Left lung (tissue), 10 donors: Measurements from ENCODE around the gene MTUS2. TPM values are rescaled to one million over a fixed set of nuclear protein-coding genes. Genes with fewer than 3 reads are reported as not detected.

ENCODE experiments used
- ATAC-seq: fragments of 200-7000 bp; cut with Tn5 transposase; one replicate; pipeline ENCODE4 v1.9.1; 2020; ENCODE audit warnings: moderate library complexity
- DNase-seq, 4 donors: peaks; one replicate each; pipeline ENCODE4 v3.0.0-alpha.2; 2013 to 2020
- H3K27ac ChIP-seq, 2 donors: fragments of 200-600 bp; sonication (generic) in 1 of 2; one replicate each; pipeline versions ENCODE4 v1.5.0 to v1.8.0; 2020 to 2021
- H3K27me3 ChIP-seq, 2 donors: fragments of 200-600 bp; sonication (generic) in 1 of 2; one replicate each; pipeline versions ENCODE4 v1.5.0 to v1.8.0; 2020 to 2021
- H3K36me3 ChIP-seq, 2 donors: fragments of 200-600 bp; sonication (generic) in 1 of 2; one replicate each; pipeline versions ENCODE4 v1.5.0 to v1.8.0; 2020 to 2021
- H3K4me1 ChIP-seq, 2 donors: fragments of 200-600 bp; one replicate each; pipeline ENCODE4 v1.8.0; 2021
- H3K4me3 ChIP-seq, 2 donors: fragments of 200-600 bp; sonication (generic) in 1 of 2; one replicate each; pipeline versions ENCODE4 v1.5.0 to v1.8.0; 2020 to 2021; ENCODE audit warnings: mild to moderate bottlenecking in 1 of 2
- H3K9me3 ChIP-seq, 2 donors: fragments of 200-600 bp; sonication (generic) in 1 of 2; one replicate each; pipeline versions ENCODE4 v1.5.0 to v1.8.0; 2020 to 2021
- CTCF ChIP-seq, 2 donors: fragments of 200-600 bp; sonication (generic) in 1 of 2; IDR thresholded peaks; one replicate each; pipeline versions ENCODE4 v1.5.0 to v1.8.0; 2021; ENCODE audit warnings: antibody characterized with exemption in 2 of 2
- intact Hi-C, 2 donors: fragments of 100-400 bp; cut with DNase I; formaldehyde crosslinking; loops; one replicate each; pipeline versions ENCODE4 v1.11.2 to v1.14.2; 2022
- polyA plus RNA-seq, 6 donors: library from polyadenylated mRNA; unstranded; fragments of 120-200 nt; gene quantifications; one replicate each; pipeline ENCODE4 v1.2.1, GENCODE V29; 2013; ENCODE audit not compliant: insufficient read length in 6 of 6
- total RNA-seq, 2 donors: library from RNA; stranded (reverse); fragmentation: NEBNext Ultra II Directional; extraction: Animal tissue kit (Norgen Biotek cat#: 25700); gene quantifications; one replicate each; pipeline ENCODE4 v1.2.1, GENCODE V29; 2021
- donor health status: DM: no; HTN: yes; CAD: no.
- donor health status: DM: no; HTN: no; CAD: no.

The MTUS2 gene
- total and polyA plus RNA-seq, 8 donors = 0.21 to 0.92 (median 0.50) TPM

GRCh38 chr13:29496241-29496712, 676.1 kb downstream of the MTUS2 start:
- Histone ChIP-seq H3K9me3 (no peaks in the 10 kb centered on the region), H3K27ac (no peak overlapping the region), H3K36me3 (no peaks in the 10 kb centered on the region), H3K27me3 (no peaks in the 10 kb centered on the region), H3K4me1 (peaks cover 0 to 23% of the 10 kb centered on the region in 2 donors), H3K4me3 (no peak overlapping the region)
- no peak for DNase-seq
- TF ChIP-seq CTCF (IDR thresholded peaks at IDR 0.05) = no peak
- intact Hi-C loops = no loop called here
- peak; percentile 55 for ATAC-seq

GRCh38 chr13:29497137-29497654, 677.1 kb downstream of the MTUS2 start:
- Histone ChIP-seq H3K27ac (no peak overlapping the region), H3K4me3 (no peak overlapping the region), H3K36me3 (no peaks in the 10 kb centered on the region), H3K27me3 (peaks cover 0 to 1% of the 10 kb centered on the region in 2 donors), H3K4me1 (peaks cover 0 to 23% of the 10 kb centered on the region in 2 donors), H3K9me3 (no peaks in the 10 kb centered on the region)
- TF ChIP-seq CTCF (IDR thresholded peaks at IDR 0.05) = no peak
- intact Hi-C loops = no loop called here
- peak in 2 of 4 donors; percentile 90 to 94 for DNase-seq
- no peak for ATAC-seq

GRCh38 chr13:29498426-29499040, 678.4 kb downstream of the MTUS2 start:
- TF ChIP-seq CTCF (IDR thresholded peaks at IDR 0.05) = no peak
- no peak overlapping the region for H3K4me3 ChIP-seq
- no peaks in the 10 kb centered on the region for H3K36me3 ChIP-seq
- H3K9me3 ChIP-seq = no peaks in the 10 kb centered on the region
- H3K4me1 ChIP-seq = peaks cover 0 to 23% of the 10 kb centered on the region in 2 donors
- intact Hi-C loops = no loop called here
- H3K27me3 ChIP-seq = peaks cover 0 to 15% of the 10 kb centered on the region in 2 donors
- ATAC-seq (no peak), DNase-seq (no peak)
- H3K27ac ChIP-seq = no peak overlapping the region

- intact Hi-C loops = loop anchor here in 1 of 2 donors (10.0 kb wide), 1 partner anchor 205 kb away; no protein-coding TSS in a partner anchor
- no peaks in the 10 kb centered on the region for H3K9me3 ChIP-seq
- ATAC-seq = no peak
- H3K4me3 ChIP-seq = no peak overlapping the region
- H3K36me3 ChIP-seq = no peaks in the 10 kb centered on the region
- peaks cover 0 to 19% of the 10 kb centered on the region in 2 donors for H3K27me3 ChIP-seq
- H3K4me1 ChIP-seq = peaks cover 0 to 23% of the 10 kb centered on the region in 2 donors
- H3K27ac ChIP-seq = no peak overlapping the region
- TF ChIP-seq CTCF (IDR thresholded peaks at IDR 0.05) = no peak
- no peak for DNase-seq
Measured at GRCh38 chr13:29499506-29500165, 679.5 kb downstream of the MTUS2 start.

GRCh38 chr13:29500386-29500785, 680.2 kb downstream of the MTUS2 start:
- H3K4me1 ChIP-seq = peaks cover 0 to 23% of the 10 kb centered on the region in 2 donors
- H3K4me3 ChIP-seq = no peak overlapping the region
- no peak for TF ChIP-seq CTCF (IDR thresholded peaks at IDR 0.05)
- ATAC-seq = no peak
- intact Hi-C loops = loop anchor here in 1 of 2 donors (10.0 kb wide), 1 partner anchor 204 kb away; no protein-coding TSS in a partner anchor
- DNase-seq = no peak
- no peak overlapping the region for H3K27ac ChIP-seq
- H3K9me3 ChIP-seq = no peaks in the 10 kb centered on the region
- H3K36me3 ChIP-seq = no peaks in the 10 kb centered on the region
- peaks cover 0 to 27% of the 10 kb centered on the region in 2 donors for H3K27me3 ChIP-seq
